SK-N-SH (cell line): Measurements from ENCODE around the gene DGKE. TPM values are rescaled to one million over a fixed set of nuclear protein-coding genes. Genes with fewer than 3 reads are reported as not detected.

ENCODE experiments used
- CTCF ChIA-PET: fragments of 300-600, 350-600 bp; formaldehyde crosslinking; extraction: SDS; loops from one replicate; lab custom pipeline; 2021; lab: Yijun Ruan, JAX
- POLR2A ChIA-PET: fragments of 350-600 bp; sonication (Branson Sonifier 250); formaldehyde crosslinking; extraction: SDS; loops from one replicate; lab custom pipeline; 2020; ENCODE audit warnings: antibody characterized with exemption, inconsistent platforms; lab: Yijun Ruan, JAX
- DNase-seq: peaks from one replicate; pipeline ENCODE4 v3.0.0; 2012
- H2AFZ ChIP-seq: fragments of 200-600 bp; sonication (generic); 2 replicates; pipeline ENCODE4 v1.8.1; 2016; ENCODE audit warnings: antibody characterized with exemption, mild to moderate bottlenecking, low read depth
- H3F3A ChIP-seq: fragments of 200-600 bp; sonication (generic); replicated peaks from 2 replicates; pipeline ENCODE3; 2016; ENCODE audit warnings: antibody characterized with exemption, mild to moderate bottlenecking; ENCODE audit not compliant: insufficient read depth
- H3K27ac ChIP-seq, 2 experiments: fragments of 200-500 bp in 1 of 2; fragments of 200-600 bp in 1 of 2; sonication (Bioruptor generic) in 1 of 2; sonication (generic), shearing (Covaris generic) in 1 of 2; 2 replicates each; pipeline versions ENCODE4 v1.5.1 to v1.6.1; 2014 to 2016; ENCODE audit warnings: low read depth in 2 of 2, inconsistent platforms in 1 of 2, low read length in 1 of 2, mild to moderate bottlenecking in 1 of 2, mixed read lengths in 1 of 2
- H3K27me3 ChIP-seq: fragments of 200-600 bp; sonication (generic), shearing (Covaris generic); 2 replicates; pipeline ENCODE4 v1.6.1; 2016; ENCODE audit warnings: mixed run types; ENCODE audit not compliant: insufficient read depth
- H3K36me3 ChIP-seq, 2 experiments: fragments of 200-500 bp in 1 of 2; fragments of 200-600 bp in 1 of 2; sonication (Bioruptor generic) in 1 of 2; sonication (generic) in 1 of 2; replicated peaks in 1 of 2; 2 replicates each; pipeline versions ENCODE3 to v1.5.1; 2014 to 2016; ENCODE audit warnings: low read length in 1 of 2, mild to moderate bottlenecking in 1 of 2; ENCODE audit not compliant: insufficient read depth in 2 of 2, control insufficient read depth in 1 of 2
- H3K4me1 ChIP-seq, 2 experiments: fragments of 200-500 bp in 1 of 2; fragments of 200-600 bp in 1 of 2; sonication (Bioruptor generic) in 1 of 2; sonication (generic), shearing (Covaris generic) in 1 of 2; 2 replicates each; pipeline versions ENCODE4 v1.5.1 to v1.6.1; 2014 to 2016; ENCODE audit warnings: low read depth in 1 of 2, low read length in 1 of 2, mixed run types in 1 of 2; ENCODE audit not compliant: insufficient read depth in 2 of 2, control insufficient read depth in 1 of 2
- H3K4me2 ChIP-seq: fragments of 200-600 bp; sonication (generic), shearing (Covaris generic); 2 replicates; pipeline ENCODE4 v1.6.1; 2017; ENCODE audit warnings: mixed run types
- H3K4me3 ChIP-seq, 2 experiments: fragments of 200-500 bp in 1 of 2; fragments of 200-600 bp in 1 of 2; sonication (Bioruptor generic) in 1 of 2; sonication (generic), shearing (Covaris generic) in 1 of 2; 2 replicates each; pipeline versions ENCODE4 v1.5.1 to v1.8.1; 2014 to 2016; ENCODE audit warnings: low read depth in 2 of 2, inconsistent platforms in 1 of 2, low read length in 1 of 2, mild to moderate bottlenecking in 1 of 2, mixed read lengths in 1 of 2, moderate library complexity in 1 of 2
- H3K79me2 ChIP-seq: fragments of 200-600 bp; sonication (generic); 2 replicates; pipeline ENCODE4 v1.8.1; 2017; ENCODE audit warnings: mild to moderate bottlenecking; ENCODE audit not compliant: insufficient read depth
- H3K9ac ChIP-seq: fragments of 200-600 bp; sonication (generic); 2 replicates; pipeline ENCODE4 v1.6.1; 2017; ENCODE audit warnings: mixed run types
- H3K9me2 ChIP-seq: fragments of 200-600 bp; sonication (generic); 2 replicates; pipeline ENCODE4 v1.6.1; 2017; ENCODE audit warnings: mixed run types
- H3K9me3 ChIP-seq: fragments of 200-600 bp; sonication (generic); 2 replicates; pipeline ENCODE4 v1.6.1; 2017; ENCODE audit warnings: mixed run types, mild to moderate bottlenecking, moderate library complexity
- H4K20me1 ChIP-seq: fragments of 200-600 bp; sonication (generic); 2 replicates; pipeline ENCODE4 v1.6.1; 2017; ENCODE audit warnings: mild to moderate bottlenecking, mixed run types; ENCODE audit not compliant: insufficient read depth
- CHD2 ChIP-seq: fragments of 150-350 bp; IDR thresholded peaks from 2 replicates; pipeline ENCODE4 v1.6.1; 2018; ENCODE audit warnings: low read length; ENCODE audit not compliant: partially characterized antibody
- EP300 ChIP-seq, 2 experiments: IDR thresholded peaks; 2 replicates each; pipeline versions ENCODE4 v1.4.0 to v1.6.1; 2012; ENCODE audit warnings: borderline replicate concordance in 1 of 2, low read depth in 1 of 2, low read length in 1 of 2
- FOSL2 ChIP-seq: IDR thresholded peaks from 2 replicates; pipeline ENCODE4 v1.4.0; 2012; ENCODE audit warnings: low read depth, mild to moderate bottlenecking, moderate library complexity, borderline replicate concordance
- FOXM1 ChIP-seq: IDR thresholded peaks from 2 replicates; pipeline ENCODE4 v1.4.0; 2012; ENCODE audit warnings: low read depth, mild to moderate bottlenecking
- GABPA ChIP-seq: IDR thresholded peaks from 2 replicates; pipeline ENCODE4 v1.4.0; 2012; ENCODE audit warnings: low read depth, mild to moderate bottlenecking
- IRF3 ChIP-seq: fragments of 150-350 bp; IDR thresholded peaks from 2 replicates; pipeline ENCODE4 v1.6.1; 2016; ENCODE audit warnings: mild to moderate bottlenecking, low read depth, low read length
- JUND ChIP-seq: IDR thresholded peaks from 2 replicates; pipeline ENCODE4 v1.4.0; 2012
- MXI1 ChIP-seq: IDR thresholded peaks from 2 replicates; pipeline ENCODE4 v1.6.1; 2012; ENCODE audit warnings: mild to moderate bottlenecking, low read depth, low read length, improper control_type of control experiment
- NFIC ChIP-seq: IDR thresholded peaks from 2 replicates; pipeline ENCODE4 v1.4.0; 2012; ENCODE audit warnings: borderline replicate concordance
- PBX3 ChIP-seq: IDR thresholded peaks from 2 replicates; pipeline ENCODE4; 2012
- POLR2AphosphoS5 ChIP-seq: IDR thresholded peaks from 2 replicates; pipeline ENCODE4 v1.6.1; 2012; ENCODE audit warnings: low read depth, low read length
- RAD21 ChIP-seq: IDR thresholded peaks from 2 replicates; pipeline ENCODE4 v1.6.1; 2012; ENCODE audit warnings: mild to moderate bottlenecking, low read length
- RCOR1 ChIP-seq: fragments of 150-350 bp; IDR thresholded peaks from 2 replicates; pipeline ENCODE4 v1.6.1; 2017; ENCODE audit warnings: antibody characterized with exemption, low read length
- RXRA ChIP-seq: IDR thresholded peaks from 2 replicates; pipeline ENCODE4 v1.4.0; 2012; ENCODE audit warnings: low read depth, mild to moderate bottlenecking, borderline replicate concordance
- TCF12 ChIP-seq: IDR thresholded peaks from 2 replicates; pipeline ENCODE4 v1.4.0; 2012
- TEAD4 ChIP-seq: IDR thresholded peaks from 2 replicates; pipeline ENCODE4 v1.4.0; 2012; ENCODE audit warnings: mild to moderate bottlenecking, borderline replicate concordance; ENCODE audit not compliant: insufficient read depth
- YY1 ChIP-seq: IDR thresholded peaks from 2 replicates; pipeline ENCODE4 v1.4.0; 2012; ENCODE audit warnings: low read depth, mild to moderate bottlenecking
- WGBS: methylation state at CpG from one replicate; pipeline ENCODE4 v1.1.6; 2017; ENCODE audit warnings: low lambda C conversion rate; 5-methylcytosine and 5-hydroxymethylcytosine counted together
- polyA plus RNA-seq, 3 experiments: library from polyadenylated mRNA; depleted of rRNA; stranded (reverse); fragments of >200 nt; gene quantifications; 2 replicates each; pipeline ENCODE4 v1.2.3, GENCODE V29; 2012
- TF ChIP-seq, protein P1 (sequence below): IDR thresholded peaks from 2 replicates; pipeline ENCODE4 v1.4.0; 2012; ENCODE audit warnings: low read depth
- TF ChIP-seq, protein P2 (sequence below): IDR thresholded peaks from 2 replicates; pipeline ENCODE4 v1.4.0; 2012; ENCODE audit warnings: low read depth, borderline replicate concordance
- TF ChIP-seq, protein P3 (sequence below): IDR thresholded peaks from 2 replicates; pipeline ENCODE4 v1.6.1; 2012; ENCODE audit warnings: mild to moderate bottlenecking, low read depth, low read length, moderate library complexity

DGKE gene
- polyA plus RNA-seq, 1 of the 3 experiments (the other 2 are of a cell fraction), result 2.4 TPM

DNA sequence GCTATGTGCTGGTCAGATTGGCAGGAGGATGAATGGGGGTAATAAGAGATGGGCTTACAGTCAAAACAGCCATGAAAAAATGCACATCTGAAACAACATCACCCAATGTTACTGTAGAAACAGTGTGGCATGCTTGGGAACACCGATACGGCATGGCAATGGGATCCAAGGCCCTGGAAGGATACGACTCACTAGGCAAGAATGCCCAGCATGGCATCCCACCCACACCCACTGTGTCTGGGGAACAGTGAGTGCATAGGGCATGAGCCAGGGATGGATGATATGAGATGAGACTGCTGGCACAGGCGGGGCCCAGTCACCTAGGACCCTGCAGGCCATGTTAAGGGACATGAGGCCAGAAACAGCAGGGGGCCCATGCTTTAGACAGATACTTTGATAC is 68.4 kb downstream of the DGKE start:
- Histone ChIP-seq H3F3A (no peaks in the 10 kb centered on the region), H3K36me3 (peaks cover 37 to 51% of the 10 kb centered on the region in 2 experiments), H3K9me2 (no peaks in the 10 kb centered on the region), H3K4me1 (peaks cover 0 to 9% of the 10 kb centered on the region in 2 experiments; a peak in 2 of 4 replicates), H3K4me3 (no peak overlapping the region), H3K9me3 (no peaks in the 10 kb centered on the region), H3K9ac (peak overlapping the region; percentile 36), H3K27me3 (no peaks in the 10 kb centered on the region), H3K27ac (peak overlapping the region in 1 of 2 experiments; percentile 71; a peak in 2 of 4 replicates), H3K79me2 (no peaks in the 10 kb centered on the region), H4K20me1 (no peaks in the 10 kb centered on the region), H2AFZ (no peak overlapping the region), H3K4me2 (peak overlapping the region; percentile 25)
- CTCF ChIA-PET, result interaction anchor here (1.3 to 3.4 kb wide), 3 partner anchors 11 to 83 kb away, joined by 3 to 13 read pairs (median 9); partner anchors contain the start of genes C17orf67, DGKE and TRIM25
- no peak for DNase-seq
- 48% methylated on average over 4 of the region's 4 CpGs for WGBS
- POLR2A ChIA-PET, result no interaction called here
- TF ChIP-seq FOSL2, result peak; percentile 77; the same call in 1 of the 2 replicates
- no peak for TF ChIP-seq GABPA
- no peak for TF ChIP-seq MXI1
- TF ChIP-seq RXRA, result peak; percentile 31; the same call in 1 of the 2 replicates
- peak; percentile 44; the same call in 1 of the 2 replicates for TF ChIP-seq PBX3
- TF ChIP-seq JUND, result peak; percentile 80
- TF ChIP-seq TCF12, result peak; percentile 61
- peak; percentile 36; the same call in 1 of the 2 replicates for TF ChIP-seq NFIC
- TF ChIP-seq, protein P1, sequence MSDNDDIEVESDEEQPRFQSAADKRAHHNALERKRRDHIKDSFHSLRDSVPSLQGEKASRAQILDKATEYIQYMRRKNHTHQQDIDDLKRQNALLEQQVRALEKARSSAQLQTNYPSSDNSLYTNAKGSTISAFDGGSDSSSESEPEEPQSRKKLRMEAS, result peak; percentile 70; the same call in 1 of the 2 replicates
- peak; percentile 75 for TF ChIP-seq TEAD4
- TF ChIP-seq, protein P2, sequence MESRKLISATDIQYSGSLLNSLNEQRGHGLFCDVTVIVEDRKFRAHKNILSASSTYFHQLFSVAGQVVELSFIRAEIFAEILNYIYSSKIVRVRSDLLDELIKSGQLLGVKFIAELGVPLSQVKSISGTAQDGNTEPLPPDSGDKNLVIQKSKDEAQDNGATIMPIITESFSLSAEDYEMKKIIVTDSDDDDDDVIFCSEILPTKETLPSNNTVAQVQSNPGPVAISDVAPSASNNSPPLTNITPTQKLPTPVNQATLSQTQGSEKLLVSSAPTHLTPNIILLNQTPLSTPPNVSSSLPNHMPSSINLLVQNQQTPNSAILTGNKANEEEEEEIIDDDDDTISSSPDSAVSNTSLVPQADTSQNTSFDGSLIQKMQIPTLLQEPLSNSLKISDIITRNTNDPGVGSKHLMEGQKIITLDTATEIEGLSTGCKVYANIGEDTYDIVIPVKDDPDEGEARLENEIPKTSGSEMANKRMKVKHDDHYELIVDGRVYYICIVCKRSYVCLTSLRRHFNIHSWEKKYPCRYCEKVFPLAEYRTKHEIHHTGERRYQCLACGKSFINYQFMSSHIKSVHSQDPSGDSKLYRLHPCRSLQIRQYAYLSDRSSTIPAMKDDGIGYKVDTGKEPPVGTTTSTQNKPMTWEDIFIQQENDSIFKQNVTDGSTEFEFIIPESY, result no peak

DNA sequence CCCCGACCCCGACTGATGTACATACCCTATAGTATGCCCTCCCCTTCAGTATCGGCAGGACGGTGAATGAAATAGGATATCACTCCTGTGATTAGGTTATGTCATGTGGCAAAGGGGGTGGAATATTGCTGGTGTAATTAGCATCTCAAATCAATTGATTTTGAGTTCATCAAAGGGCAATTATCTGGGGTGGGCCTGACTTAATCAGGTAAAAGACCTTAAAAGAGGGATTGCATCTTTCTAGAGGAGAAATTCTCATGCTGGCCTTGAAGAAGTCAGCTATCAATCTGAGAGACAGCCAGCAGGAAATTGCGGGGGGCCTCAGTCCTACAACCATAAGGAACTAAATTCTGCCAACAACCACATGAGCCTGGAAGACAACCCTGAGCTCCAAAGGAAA is 69.6 kb downstream of the DGKE start:
- WGBS, result 94% methylated on average over 5 of the region's 5 CpGs
- H2AFZ ChIP-seq, result no peak overlapping the region
- DNase-seq, result no peak
- H3K27me3 ChIP-seq, result no peaks in the 10 kb centered on the region
- POLR2A ChIA-PET, result no interaction called here
- no peak overlapping the region for H3K27ac ChIP-seq
- H3K9ac ChIP-seq, result no peak overlapping the region
- H3K9me3 ChIP-seq, result no peaks in the 10 kb centered on the region
- no peaks in the 10 kb centered on the region for H3K9me2 ChIP-seq
- H4K20me1 ChIP-seq, result no peaks in the 10 kb centered on the region
- H3K4me2 ChIP-seq, result no peak overlapping the region
- CTCF ChIA-PET, result interaction anchor here (1.3 to 3.4 kb wide), 3 partner anchors 8 to 84 kb away, joined by 3 to 13 read pairs (median 9); partner anchors contain the start of gene TRIM25
- no peaks in the 10 kb centered on the region for H3K79me2 ChIP-seq
- H3K4me3 ChIP-seq, result no peak overlapping the region
- peaks cover 43 to 54% of the 10 kb centered on the region in 2 experiments for H3K36me3 ChIP-seq
- peaks cover 0 to 9% of the 10 kb centered on the region in 2 experiments; a peak in 2 of 4 replicates for H3K4me1 ChIP-seq
- no peaks in the 10 kb centered on the region for H3F3A ChIP-seq
- TF ChIP-seq POLR2AphosphoS5 (no peak), CHD2 (no peak), MXI1 (no peak), RCOR1 (no peak), RAD21 (no peak), EP300 (IDR thresholded peaks at IDR 0.05; ENCODE audit: borderline replicate concordance in 1 of 2, low read depth in 1 of 2, low read length in 1 of 2) (no peak), FOXM1 (no peak), YY1 (no peak), JUND (no peak), IRF3 (no peak), NFIC (no peak), FOSL2 (no peak)
- TF ChIP-seq, protein P3, sequence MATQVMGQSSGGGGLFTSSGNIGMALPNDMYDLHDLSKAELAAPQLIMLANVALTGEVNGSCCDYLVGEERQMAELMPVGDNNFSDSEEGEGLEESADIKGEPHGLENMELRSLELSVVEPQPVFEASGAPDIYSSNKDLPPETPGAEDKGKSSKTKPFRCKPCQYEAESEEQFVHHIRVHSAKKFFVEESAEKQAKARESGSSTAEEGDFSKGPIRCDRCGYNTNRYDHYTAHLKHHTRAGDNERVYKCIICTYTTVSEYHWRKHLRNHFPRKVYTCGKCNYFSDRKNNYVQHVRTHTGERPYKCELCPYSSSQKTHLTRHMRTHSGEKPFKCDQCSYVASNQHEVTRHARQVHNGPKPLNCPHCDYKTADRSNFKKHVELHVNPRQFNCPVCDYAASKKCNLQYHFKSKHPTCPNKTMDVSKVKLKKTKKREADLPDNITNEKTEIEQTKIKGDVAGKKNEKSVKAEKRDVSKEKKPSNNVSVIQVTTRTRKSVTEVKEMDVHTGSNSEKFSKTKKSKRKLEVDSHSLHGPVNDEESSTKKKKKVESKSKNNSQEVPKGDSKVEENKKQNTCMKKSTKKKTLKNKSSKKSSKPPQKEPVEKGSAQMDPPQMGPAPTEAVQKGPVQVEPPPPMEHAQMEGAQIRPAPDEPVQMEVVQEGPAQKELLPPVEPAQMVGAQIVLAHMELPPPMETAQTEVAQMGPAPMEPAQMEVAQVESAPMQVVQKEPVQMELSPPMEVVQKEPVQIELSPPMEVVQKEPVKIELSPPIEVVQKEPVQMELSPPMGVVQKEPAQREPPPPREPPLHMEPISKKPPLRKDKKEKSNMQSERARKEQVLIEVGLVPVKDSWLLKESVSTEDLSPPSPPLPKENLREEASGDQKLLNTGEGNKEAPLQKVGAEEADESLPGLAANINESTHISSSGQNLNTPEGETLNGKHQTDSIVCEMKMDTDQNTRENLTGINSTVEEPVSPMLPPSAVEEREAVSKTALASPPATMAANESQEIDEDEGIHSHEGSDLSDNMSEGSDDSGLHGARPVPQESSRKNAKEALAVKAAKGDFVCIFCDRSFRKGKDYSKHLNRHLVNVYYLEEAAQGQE, result no peak
